Liver (tissue), 9 donors: ENCODE data around the gene INHBC. TPM values are rescaled to one million over a fixed set of nuclear protein-coding genes. Genes with fewer than 3 reads are reported as not detected.

ENCODE experiments used
- DNase-seq: peaks from one replicate; pipeline ENCODE4 v3.0.0-alpha.2; 2017; ENCODE audit warnings: low spot score
- H3K27ac ChIP-seq, 2 donors: one replicate each; pipeline ENCODE4 v1.7.0; 2013; ENCODE audit warnings: inconsistent platforms in 2 of 2, low read length in 2 of 2, control low read depth in 1 of 2, low read depth in 1 of 2, mild to moderate bottlenecking in 1 of 2
- H3K27me3 ChIP-seq, 4 donors: one replicate each; pipeline versions ENCODE4 v1.6.1 to v1.7.0; 2013; ENCODE audit warnings: low read length in 3 of 4, inconsistent platforms in 1 of 4, mild to moderate bottlenecking in 1 of 4, moderate library complexity in 1 of 4; ENCODE audit not compliant: control insufficient read depth in 4 of 4, insufficient read depth in 4 of 4
- H3K36me3 ChIP-seq, 4 donors: one replicate each; pipeline versions ENCODE4 v1.6.1 to v1.7.0; 2013; ENCODE audit warnings: low read length in 3 of 4, mild to moderate bottlenecking in 3 of 4, low read depth in 1 of 4, moderate library complexity in 1 of 4; ENCODE audit not compliant: control insufficient read depth in 4 of 4, insufficient read depth in 3 of 4
- H3K4me1 ChIP-seq, 4 donors: one replicate each; pipeline versions ENCODE4 v1.6.1 to v1.7.0; 2013; ENCODE audit warnings: low read length in 3 of 4, mild to moderate bottlenecking in 3 of 4, moderate library complexity in 1 of 4; ENCODE audit not compliant: control insufficient read depth in 4 of 4, insufficient read depth in 4 of 4
- H3K4me3 ChIP-seq, 3 donors: one replicate each; pipeline versions ENCODE4 v1.6.1 to v1.7.0; 2013; ENCODE audit warnings: low read length in 3 of 3, control low read depth in 1 of 3, low read depth in 1 of 3, mild to moderate bottlenecking in 1 of 3
- H3K9ac ChIP-seq, 2 donors: one replicate each; pipeline ENCODE4 v1.7.0; 2013; ENCODE audit warnings: low read length in 2 of 2, mild to moderate bottlenecking in 2 of 2, moderate library complexity in 2 of 2, control low read depth in 1 of 2, low read depth in 1 of 2
- H3K9me3 ChIP-seq, 4 donors: one replicate each; pipeline versions ENCODE4 v1.6.1 to v1.7.0; 2013; ENCODE audit warnings: low read length in 3 of 4; ENCODE audit not compliant: control insufficient read depth in 4 of 4
- ATF3 ChIP-seq: IDR thresholded peaks from 2 replicates; pipeline ENCODE4 v1.6.1; 2016; ENCODE audit warnings: antibody characterized with exemption
- CTCF ChIP-seq: fragments of 150-350 bp; IDR thresholded peaks from 2 replicates; pipeline ENCODE4 v1.5.1; 2017; ENCODE audit warnings: improper control_type of control experiment, low read depth, low read length; ENCODE audit not compliant: missing input control
- EGR1 ChIP-seq, 2 donors: IDR thresholded peaks; 2 replicates each; pipeline ENCODE4 v1.6.1; 2016 to 2018; ENCODE audit warnings: antibody characterized with exemption in 2 of 2, low read depth in 2 of 2
- FOXA1 ChIP-seq: IDR thresholded peaks from 2 replicates; pipeline ENCODE4 v1.6.1; 2016; ENCODE audit warnings: antibody characterized with exemption
- FOXA2 ChIP-seq: IDR thresholded peaks from 2 replicates; pipeline ENCODE4 v1.6.1; 2016; ENCODE audit warnings: antibody characterized with exemption
- GABPA ChIP-seq, 2 donors: IDR thresholded peaks in 1 of 2; conservative IDR thresholded peaks in 1 of 2; 2 replicates each; pipeline ENCODE4 v1.6.1; 2016; ENCODE audit warnings: antibody characterized with exemption in 2 of 2, mild to moderate bottlenecking in 1 of 2, moderate library complexity in 1 of 2
- HNF4G ChIP-seq: IDR thresholded peaks from 2 replicates; pipeline ENCODE4 v1.6.1; 2016; ENCODE audit warnings: antibody characterized with exemption
- MAX ChIP-seq: IDR thresholded peaks from 2 replicates; pipeline ENCODE4 v1.6.1; 2016; ENCODE audit warnings: antibody characterized with exemption
- NR2F2 ChIP-seq: IDR thresholded peaks from 2 replicates; pipeline ENCODE4 v1.6.1; 2016; ENCODE audit warnings: antibody characterized with exemption
- RAD21 ChIP-seq, 2 donors: IDR thresholded peaks; 2 replicates each; pipeline ENCODE4 v1.6.1; 2016; ENCODE audit warnings: antibody characterized with exemption in 2 of 2, mild to moderate bottlenecking in 2 of 2
- REST ChIP-seq: IDR thresholded peaks from 2 replicates; pipeline ENCODE4 v1.6.1; 2016; ENCODE audit warnings: antibody characterized with exemption, mild to moderate bottlenecking
- RXRA ChIP-seq, 2 donors: IDR thresholded peaks; 2 replicates each; pipeline ENCODE4 v1.6.1; 2017 to 2018; ENCODE audit warnings: antibody characterized with exemption in 2 of 2, mild to moderate bottlenecking in 1 of 2
- SP1 ChIP-seq: IDR thresholded peaks from 2 replicates; pipeline ENCODE4 v1.6.1; 2018; ENCODE audit warnings: antibody characterized with exemption, mild to moderate bottlenecking
- TAF1 ChIP-seq: conservative IDR thresholded peaks from 2 replicates; pipeline ENCODE4 v1.6.1; 2016; ENCODE audit warnings: antibody characterized with exemption, mild to moderate bottlenecking
- YY1 ChIP-seq: IDR thresholded peaks from 2 replicates; pipeline ENCODE4 v1.6.1; 2016; ENCODE audit warnings: antibody characterized with exemption, mild to moderate bottlenecking
- ZBTB33 ChIP-seq: IDR thresholded peaks from 2 replicates; pipeline ENCODE4 v1.6.1; 2016; ENCODE audit warnings: antibody characterized with exemption
- WGBS: extraction: QIAGEN DNeasy Blood & Tissue Kit; methylation state at CpG from one replicate; pipeline ENCODE4 v1.1.7; 2013; 5-methylcytosine and 5-hydroxymethylcytosine counted together
- polyA plus RNA-seq, 2 donors: library from polyadenylated mRNA; stranded (reverse) in 1 of 2; unstranded in 1 of 2; fragments of 200-250 nt in 1 of 2; fragments of >200 nt in 1 of 2; fragmentation: Nextera tagmentation in 1 of 2; extraction: Ambion mirVana in 1 of 2; gene quantifications; one replicate each; pipeline versions ENCODE4 v1.2.1 to v1.2.3, GENCODE V29; 2013 to 2015
- total RNA-seq, 2 donors: library from RNA; depleted of rRNA; stranded (reverse); fragments of >200 nt; gene quantifications; one replicate each; pipeline ENCODE4 v1.2.3, GENCODE V29; 2014
- donor health status: healthy.
- donor health status: healthy.
- donor health status: healthy.
- donor health status: healthy.
- donor health status: healthy.

INHBC gene
- total and polyA plus RNA-seq, 4 donors: 2.8 to 134 (median 86.7) TPM

DNA sequence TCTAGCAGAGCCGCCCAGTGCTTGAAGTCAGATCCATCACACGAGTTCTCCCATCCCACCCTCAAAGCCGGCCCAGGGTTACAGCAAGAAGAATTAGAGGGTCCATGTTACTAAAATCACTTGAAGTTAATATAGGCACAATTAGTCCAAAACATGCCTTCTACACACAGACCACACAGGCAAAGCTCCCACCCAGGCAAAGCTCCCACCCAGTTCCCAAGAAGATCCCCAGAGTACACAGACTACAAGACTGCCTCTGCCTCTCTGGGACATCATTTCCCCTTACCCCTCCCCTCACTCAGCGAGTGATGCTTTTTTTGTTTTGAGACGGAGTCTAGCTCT is 28.3 kb downstream of the INHBC start:
- Histone ChIP-seq H3K4me1 (peaks cover 7 to 30% (median 20%) of the 10 kb centered on the region in 4 donors), H3K36me3 (no peaks in the 10 kb centered on the region), H3K27ac (no peak overlapping the region), H3K9me3 (no peaks in the 10 kb centered on the region), H3K9ac (no peak overlapping the region), H3K27me3 (no peaks in the 10 kb centered on the region), H3K4me3 (no peak overlapping the region)
- no peak for TF ChIP-seq RAD21 (IDR thresholded peaks at IDR 0.05)
- TF ChIP-seq TAF1: no peak
- TF ChIP-seq SP1: no peak
- no peak for TF ChIP-seq MAX
- no peak for TF ChIP-seq HNF4G
- TF ChIP-seq ZBTB33: no peak
- no peak for TF ChIP-seq EGR1 (IDR thresholded peaks at IDR 0.05; ENCODE audit: low read depth in 2 of 2)
- TF ChIP-seq RXRA (IDR thresholded peaks at IDR 0.05): no peak
- TF ChIP-seq FOXA2: no peak
- TF ChIP-seq NR2F2: no peak
- no peak for TF ChIP-seq YY1
- no peak for TF ChIP-seq ATF3
- no peak for TF ChIP-seq REST
- TF ChIP-seq FOXA1: no peak
- WGBS: 29% methylated on average over 5 of the region's 5 CpGs
- DNase-seq: no peak

DNA sequence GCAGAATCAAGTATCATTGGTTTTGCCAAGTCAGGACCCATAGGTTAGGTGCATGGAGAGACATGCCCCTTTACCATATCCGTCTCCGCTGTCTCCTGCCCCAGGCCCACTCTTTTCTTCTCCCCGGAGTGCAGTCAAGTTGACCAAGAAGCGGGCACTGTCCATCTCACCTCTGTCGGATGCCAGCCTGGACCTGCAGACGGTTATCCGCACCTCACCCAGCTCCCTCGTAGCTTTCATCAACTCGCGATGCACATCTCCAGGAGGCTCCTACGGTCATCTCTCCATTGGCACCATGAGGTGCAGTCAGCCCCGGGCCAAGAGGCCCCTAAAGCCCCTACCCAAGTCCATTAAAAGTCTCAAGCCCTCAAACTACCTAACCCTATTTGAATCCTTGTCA is 30.0 kb downstream of the INHBC start:
- no peak overlapping the region for H3K9ac ChIP-seq
- no peak for TF ChIP-seq RAD21 (IDR thresholded peaks at IDR 0.05)
- no peak for TF ChIP-seq FOXA2
- TF ChIP-seq GABPA (IDR thresholded peaks at IDR 0.05 in 1 of 2, conservative IDR thresholded peaks at IDR 0.05 in 1 of 2): no peak
- no peak for TF ChIP-seq EGR1 (IDR thresholded peaks at IDR 0.05; ENCODE audit: low read depth in 2 of 2)
- no peak for TF ChIP-seq CTCF
- no peaks in the 10 kb centered on the region for H3K9me3 ChIP-seq
- no peak overlapping the region for H3K4me3 ChIP-seq
- H3K36me3 ChIP-seq: no peaks in the 10 kb centered on the region
- no peak overlapping the region for H3K27ac ChIP-seq
- no peaks in the 10 kb centered on the region for H3K27me3 ChIP-seq
- no peak for DNase-seq
- WGBS: 94% methylated on average over 12 of the region's 12 CpGs
- peaks cover 7 to 27% (median 17%) of the 10 kb centered on the region in 4 donors for H3K4me1 ChIP-seq
